B cell (primary cell): ENCODE data around the gene BIVM. TPM values are rescaled to one million over a fixed set of nuclear protein-coding genes. Genes with fewer than 3 reads are reported as not detected.

Experiments
- ATAC-seq: fragments of 200-7000 bp; cut with Tn5 transposase; one replicate; pipeline ENCODE4 v1.10.0; 2021; ENCODE audit warnings: low read depth, mild to moderate bottlenecking, moderate number of reproducible peaks, moderate library complexity
- CTCF ChIA-PET: fragments of 350-600 bp; sonication (Branson Sonifier 250); formaldehyde crosslinking; loops from one replicate; lab custom pipeline; 2021; ENCODE audit warnings: antibody characterized with exemption, inconsistent platforms; lab: Charles Lee
- POLR2A ChIA-PET: fragments of 350-600 bp; sonication (Branson Sonifier 250); formaldehyde crosslinking; loops from one replicate; lab custom pipeline; 2021; ENCODE audit warnings: antibody characterized with exemption; lab: Charles Lee
- DNase-seq: peaks from one replicate; pipeline ENCODE4 v3.0.0; 2013
- H2AFZ ChIP-seq: 2 replicates; pipeline ENCODE4 v1.6.1; 2012; ENCODE audit warnings: mild to moderate bottlenecking, low read depth, low read length; ENCODE audit not compliant: insufficient read depth, poor library complexity, severe bottlenecking
- H3K27ac ChIP-seq, 2 donors: 1 replicate in 1 of 2; 2 replicates in 1 of 2; pipeline ENCODE4 v1.5.1; 2012 to 2013; ENCODE audit warnings: low read length in 2 of 2, mild to moderate bottlenecking in 2 of 2, moderate library complexity in 1 of 2
- H3K27me3 ChIP-seq, 4 experiments: fragments of 200-600 bp in 1 of 4; sonication (generic) in 1 of 4; replicated peaks in 1 of 4; 1 replicate in 2 of 4; 2 replicates in 2 of 4; pipeline versions ENCODE4 v1.6.1 to v1.7.0; 2013 to 2016; ENCODE audit warnings: low read length in 3 of 4, mild to moderate bottlenecking in 2 of 4, mixed read lengths in 1 of 4, moderate library complexity in 1 of 4; ENCODE audit not compliant: insufficient read depth in 4 of 4, control insufficient read depth in 3 of 4; ENCODE audit errors: control extremely low read depth in 1 of 4
- H3K36me3 ChIP-seq, 2 experiments: replicated peaks in 1 of 2; 1 replicate in 1 of 2; 2 replicates in 1 of 2; pipeline versions ENCODE4 v1.6.1 to v1.7.1; 2013; ENCODE audit warnings: low read length in 1 of 2; ENCODE audit not compliant: insufficient read depth in 2 of 2, control insufficient read depth in 1 of 2; ENCODE audit errors: control extremely low read depth in 1 of 2, extremely low read depth in 1 of 2
- H3K4me1 ChIP-seq, 2 donors: fragments of 200-600 bp in 1 of 2; sonication (generic) in 1 of 2; 1 replicate in 1 of 2; 2 replicates in 1 of 2; pipeline versions ENCODE4 v1.5.1 to v1.6.1; 2013 to 2017; ENCODE audit warnings: low read length in 2 of 2; ENCODE audit not compliant: control insufficient read depth in 2 of 2, insufficient read depth in 2 of 2
- H3K4me2 ChIP-seq: replicated peaks from 2 replicates; pipeline ENCODE3; 2012; ENCODE audit warnings: mild to moderate bottlenecking, low read depth, low read length; ENCODE audit not compliant: poor library complexity, severe bottlenecking
- H3K4me3 ChIP-seq, 5 experiments: fragments of 200-600 bp in 1 of 5; sonication (generic) in 1 of 5; 1 replicate in 3 of 5; 2 replicates in 2 of 5; pipeline versions ENCODE4 v1.5.1 to v1.7.0; 2011 to 2016; ENCODE audit warnings: low read length in 4 of 5, mild to moderate bottlenecking in 4 of 5, low read depth in 2 of 5, control low read depth in 1 of 5, moderate library complexity in 1 of 5; ENCODE audit not compliant: insufficient read depth in 1 of 5; ENCODE audit errors: control extremely low read depth in 1 of 5, extremely low read depth in 1 of 5
- H3K79me2 ChIP-seq: fragments of 200-600 bp; sonication (generic); one replicate; pipeline ENCODE4 v1.6.0; 2016; ENCODE audit warnings: low read length; ENCODE audit not compliant: control insufficient read depth, insufficient read depth
- H3K9ac ChIP-seq: fragments of 200-600 bp; sonication (generic); 2 replicates; pipeline ENCODE4 v1.6.1; 2017; ENCODE audit warnings: mild to moderate bottlenecking, low read length, moderate library complexity
- H3K9me3 ChIP-seq, 3 donors: one replicate each; pipeline versions ENCODE4 v1.6.1 to v1.7.1; 2013; ENCODE audit warnings: low read length in 2 of 3; ENCODE audit not compliant: control insufficient read depth in 2 of 3, insufficient read depth in 1 of 3; ENCODE audit errors: control extremely low read depth in 1 of 3
- H4K20me1 ChIP-seq: 2 replicates; pipeline ENCODE4 v1.6.0; 2012; ENCODE audit warnings: mild to moderate bottlenecking, low read length; ENCODE audit not compliant: insufficient read depth, control insufficient read depth, poor library complexity, severe bottlenecking
- H3K27ac Mint-ChIP-seq: one replicate; pipeline ENCODE4 v1.8.0; 2021; ENCODE audit warnings: mixed read lengths
- H3K27me3 Mint-ChIP-seq: one replicate; pipeline ENCODE4 v1.8.0; 2021; ENCODE audit warnings: mixed read lengths
- H3K4me1 Mint-ChIP-seq: one replicate; pipeline ENCODE4 v1.8.0; 2021; ENCODE audit warnings: mixed read lengths
- H3K4me3 Mint-ChIP-seq: one replicate; pipeline ENCODE4 v1.8.0; 2021; ENCODE audit warnings: mixed read lengths
- H3K9me3 Mint-ChIP-seq: one replicate; pipeline ENCODE4 v1.8.0; 2022; ENCODE audit warnings: mixed read lengths; ENCODE audit not compliant: insufficient read depth
- WGBS: methylation state at CpG from one replicate; pipeline ENCODE4 v1.1.5; 2013; ENCODE audit warnings: missing lambda C conversion rate; ENCODE audit not compliant: insufficient coverage; 5-methylcytosine and 5-hydroxymethylcytosine counted together
- intact Hi-C: fragments of 100-400 bp; cut with micrococcal nuclease; formaldehyde crosslinking; loops from one replicate; pipeline ENCODE4 v1.10.0; 2022
- polyA minus RNA-seq: library from RNA; depleted of rRNA, polyadenylated mRNA; stranded (reverse); fragments of >200 nt; gene quantifications from 2 replicates; pipeline ENCODE4 v1.2.3, GENCODE V29; 2012
- polyA plus RNA-seq: library from polyadenylated mRNA; depleted of rRNA; stranded (reverse); fragments of >200 nt; gene quantifications from 2 replicates; pipeline ENCODE4 v1.2.3, GENCODE V29; 2012
- total RNA-seq, 2 donors: library from RNA; stranded (reverse); fragments of 120-200 nt in 1 of 2; gene quantifications; 1 replicate in 1 of 2; 2 replicates in 1 of 2; pipeline versions ENCODE4 v1.2.3 to v1.2.4, GENCODE V29; 2013 to 2022
- TF ChIP-seq, protein P1 (sequence below): fragments of 200-600 bp; IDR thresholded peaks from one replicate; pipeline ENCODE4 v1.8.0; 2022; ENCODE audit warnings: antibody characterized with exemption, mild to moderate bottlenecking

BIVM gene, protein sequence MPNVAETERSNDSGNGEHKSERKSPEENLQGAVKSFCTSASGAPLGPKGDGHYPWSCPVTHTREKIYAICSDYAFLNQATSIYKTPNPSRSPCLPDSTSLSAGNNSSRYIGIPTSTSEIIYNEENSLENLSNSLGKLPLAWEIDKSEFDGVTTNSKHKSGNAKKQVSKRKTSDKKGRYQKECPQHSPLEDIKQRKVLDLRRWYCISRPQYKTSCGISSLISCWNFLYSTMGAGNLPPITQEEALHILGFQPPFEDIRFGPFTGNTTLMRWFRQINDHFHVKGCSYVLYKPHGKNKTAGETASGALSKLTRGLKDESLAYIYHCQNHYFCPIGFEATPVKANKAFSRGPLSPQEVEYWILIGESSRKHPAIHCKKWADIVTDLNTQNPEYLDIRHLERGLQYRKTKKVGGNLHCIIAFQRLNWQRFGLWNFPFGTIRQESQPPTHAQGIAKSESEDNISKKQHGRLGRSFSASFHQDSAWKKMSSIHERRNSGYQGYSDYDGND
- total RNA-seq = 3.6 and 5.4 TPM in 2 replicates
- total RNA-seq (2013) = 3.7 TPM
- 1.0 and 1.8 TPM in 2 replicates for polyA plus RNA-seq
- polyA minus RNA-seq = 1.8 and 2.2 TPM in 2 replicates

DNA sequence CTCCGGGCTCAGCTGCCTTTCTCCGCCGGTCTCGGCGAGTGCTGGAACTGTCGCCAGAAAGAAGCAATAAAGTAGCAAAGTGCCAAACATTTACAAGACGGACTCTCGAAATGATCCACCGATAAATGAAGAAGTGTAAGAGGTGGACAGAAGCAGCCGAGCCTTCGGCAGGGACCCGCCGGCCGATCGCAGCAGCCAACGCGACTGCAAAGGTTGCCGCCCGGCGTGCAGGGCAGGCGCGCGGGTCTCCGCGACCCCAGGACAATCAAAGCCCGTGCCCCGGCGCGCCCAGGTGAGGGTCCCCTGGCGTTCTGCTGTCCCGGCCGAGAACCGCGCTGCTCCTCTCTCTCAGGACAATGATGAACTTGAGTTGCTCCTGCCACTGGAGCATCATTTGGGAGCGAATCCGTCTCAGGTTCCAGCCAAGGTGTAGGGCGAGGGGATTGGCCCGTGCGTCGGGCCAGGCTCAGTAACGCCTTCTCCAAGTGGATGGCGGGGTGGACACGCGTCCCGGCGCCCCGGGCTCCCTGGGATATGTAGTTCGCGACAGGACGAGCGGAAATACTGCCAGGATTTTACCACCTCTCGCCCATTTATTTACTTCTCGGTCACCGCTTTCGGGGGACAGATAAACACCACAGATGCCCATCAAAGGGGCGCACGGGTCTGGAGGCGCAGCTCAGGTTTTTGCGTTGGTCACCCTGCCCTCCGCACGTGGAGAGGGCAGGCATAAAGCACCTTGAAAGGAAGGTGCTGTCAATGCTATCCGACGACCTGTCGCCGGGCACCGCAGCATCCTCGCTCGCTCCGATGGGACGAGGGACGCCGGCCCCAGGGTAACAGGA lies at the start of gene BIVM, which contains the start of gene POGLUT2:
Gene BIVM, plus strand, starts transcription at position 539 of the 845 bp plus-strand sequence. CDS start 8,149 bp downstream, outside the sequence.
Gene POGLUT2, minus strand, starts transcription at position 396 of the 845 bp plus-strand sequence. Its CDS starts 306 bp downstream, at position 90.
- CTCF ChIA-PET = interaction anchor here (0.8 to 2.9 kb wide), 5 partner anchors 14 to 219 kb away, joined by 3 to 13 read pairs (median 3); partner anchors contain the start of gene ERCC5
- H3K4me3 Mint-ChIP-seq = peak within 1 kb of the TSS; percentile 84
- Histone ChIP-seq H3K36me3 (no peaks in the 10 kb centered on the region), H3K27me3 (peaks cover 0 to 18% (median 11%) of the 10 kb centered on the region in 4 experiments), H3K27ac (no peak within 1 kb of the TSS), H3K4me1 (peaks cover 24% of the 10 kb centered on the region in 2 donors), H3K9ac (peak within 1 kb of the TSS; percentile 78), H3K4me2 (peak within 1 kb of the TSS; percentile 96), H2AFZ (peak within 1 kb of the TSS; percentile 93), H3K9me3 (peaks cover 0 to 3% (median 0%) of the 10 kb centered on the region in 3 donors), H3K4me3 (peak within 1 kb of the TSS; percentile 52 to 68 (median 53)), H3K79me2 (no peaks in the 10 kb centered on the region), H4K20me1 (no peaks in the 10 kb centered on the region)
- DNase-seq = peak; percentile 66
- POLR2A ChIA-PET = interaction anchor here (1.8 to 2.5 kb wide), 2 partner anchors 47 to 202 kb away, joined by 7 to 16 read pairs; partner anchors contain the start of genes ERCC5 and TPP2
- no peaks in the 10 kb centered on the region for H3K9me3 Mint-ChIP-seq
- intact Hi-C loops = no loop called here
- peaks cover 28% of the 10 kb centered on the region for H3K4me1 Mint-ChIP-seq
- TF ChIP-seq, protein P1, sequence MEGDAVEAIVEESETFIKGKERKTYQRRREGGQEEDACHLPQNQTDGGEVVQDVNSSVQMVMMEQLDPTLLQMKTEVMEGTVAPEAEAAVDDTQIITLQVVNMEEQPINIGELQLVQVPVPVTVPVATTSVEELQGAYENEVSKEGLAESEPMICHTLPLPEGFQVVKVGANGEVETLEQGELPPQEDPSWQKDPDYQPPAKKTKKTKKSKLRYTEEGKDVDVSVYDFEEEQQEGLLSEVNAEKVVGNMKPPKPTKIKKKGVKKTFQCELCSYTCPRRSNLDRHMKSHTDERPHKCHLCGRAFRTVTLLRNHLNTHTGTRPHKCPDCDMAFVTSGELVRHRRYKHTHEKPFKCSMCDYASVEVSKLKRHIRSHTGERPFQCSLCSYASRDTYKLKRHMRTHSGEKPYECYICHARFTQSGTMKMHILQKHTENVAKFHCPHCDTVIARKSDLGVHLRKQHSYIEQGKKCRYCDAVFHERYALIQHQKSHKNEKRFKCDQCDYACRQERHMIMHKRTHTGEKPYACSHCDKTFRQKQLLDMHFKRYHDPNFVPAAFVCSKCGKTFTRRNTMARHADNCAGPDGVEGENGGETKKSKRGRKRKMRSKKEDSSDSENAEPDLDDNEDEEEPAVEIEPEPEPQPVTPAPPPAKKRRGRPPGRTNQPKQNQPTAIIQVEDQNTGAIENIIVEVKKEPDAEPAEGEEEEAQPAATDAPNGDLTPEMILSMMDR = no peak
- H3K27ac Mint-ChIP-seq = peak within 1 kb of the TSS; percentile 32
- WGBS = under 1% methylated on average over 72 of the region's 72 CpGs
- ATAC-seq = peak; percentile 44
- H3K27me3 Mint-ChIP-seq = peaks cover 8% of the 10 kb centered on the region
